ENCODE data around the gene ACTA2.
A peak's percentile ranks its signal among the peaks of the same experiment; 100 is the strongest.

ACTA2 gene

DNA sequence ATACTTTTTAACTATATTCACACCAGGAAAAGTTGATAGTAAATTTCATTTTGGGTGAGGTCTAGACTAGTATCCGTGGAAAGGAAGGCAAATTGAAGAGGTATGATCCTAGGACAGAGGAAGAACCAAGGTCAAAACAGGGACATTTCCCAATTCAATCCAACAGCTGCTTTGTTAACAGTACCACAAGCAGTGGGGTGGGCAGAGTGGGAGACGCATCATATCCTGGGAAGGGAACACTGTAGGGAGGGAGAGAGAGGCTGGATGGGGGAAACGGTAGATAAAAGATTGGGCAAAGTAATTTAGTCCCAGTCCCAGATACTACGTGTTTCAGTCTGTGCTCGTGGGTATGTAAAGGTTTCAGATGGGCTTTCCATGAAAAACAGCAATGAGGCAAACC lies 28.9 kb upstream of the ACTA2 start:
- no peak for DNase-seq

DNA sequence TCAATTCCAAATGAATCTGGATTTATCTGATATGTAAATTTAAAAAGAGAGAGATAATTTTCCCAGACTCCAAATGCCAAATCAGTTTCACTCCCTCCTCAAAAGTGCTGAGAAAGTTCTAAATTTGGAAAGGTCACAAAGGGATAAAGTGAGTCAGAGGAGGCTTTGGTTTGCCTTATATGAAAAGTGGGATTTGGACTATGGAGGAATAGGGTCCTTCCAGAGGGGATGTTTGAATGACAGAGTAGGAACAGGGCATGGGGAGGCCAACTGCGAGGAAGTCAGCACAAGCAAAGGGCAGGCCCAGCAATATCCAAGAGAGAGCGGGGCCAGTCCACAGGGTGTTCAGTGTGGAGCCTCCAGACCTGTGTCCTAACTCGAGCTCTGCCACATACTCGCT lies 28.2 kb upstream of the ACTA2 start:
- DNase-seq = no peak

DNA sequence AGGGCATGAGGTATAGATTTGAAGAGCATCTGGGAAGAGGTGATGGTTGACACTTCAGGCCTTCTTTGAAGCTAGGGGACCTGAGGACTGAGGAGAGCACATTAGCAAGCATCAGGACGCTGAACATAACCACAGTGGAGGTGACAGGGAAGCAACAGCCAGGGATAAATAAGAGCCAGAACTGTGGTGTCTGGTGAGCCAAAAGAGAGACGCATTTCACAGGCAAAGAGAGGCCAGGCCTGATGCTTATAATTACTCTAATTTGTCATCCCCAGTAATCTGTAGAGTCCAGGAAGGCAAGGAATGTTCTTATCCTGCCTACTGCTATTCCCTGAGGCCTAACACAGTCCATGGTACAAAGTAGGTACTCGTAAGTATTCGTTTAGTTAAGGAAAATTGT lies 27.7 kb upstream of the ACTA2 start:
- no peak for DNase-seq

DNA sequence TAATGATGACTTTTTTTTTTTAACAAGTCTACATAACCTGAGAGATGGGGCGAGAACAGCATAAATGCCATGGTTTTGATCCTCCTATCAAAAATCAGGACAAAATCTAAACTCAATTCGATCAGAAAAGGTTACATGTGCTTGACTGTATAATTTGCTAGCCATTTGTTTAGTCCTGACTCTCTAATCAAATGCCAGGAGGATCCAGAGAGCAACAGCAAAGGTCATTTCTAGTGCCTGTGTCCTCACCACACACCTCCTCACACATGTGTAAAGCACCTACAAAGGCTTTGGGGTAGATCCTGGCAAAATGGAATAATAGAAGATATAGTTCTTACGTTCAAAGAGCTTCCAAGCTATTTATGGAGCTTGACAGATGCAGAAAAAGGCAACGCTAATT lies 27.0 kb upstream of the ACTA2 start:
- no peak for DNase-seq

DNA sequence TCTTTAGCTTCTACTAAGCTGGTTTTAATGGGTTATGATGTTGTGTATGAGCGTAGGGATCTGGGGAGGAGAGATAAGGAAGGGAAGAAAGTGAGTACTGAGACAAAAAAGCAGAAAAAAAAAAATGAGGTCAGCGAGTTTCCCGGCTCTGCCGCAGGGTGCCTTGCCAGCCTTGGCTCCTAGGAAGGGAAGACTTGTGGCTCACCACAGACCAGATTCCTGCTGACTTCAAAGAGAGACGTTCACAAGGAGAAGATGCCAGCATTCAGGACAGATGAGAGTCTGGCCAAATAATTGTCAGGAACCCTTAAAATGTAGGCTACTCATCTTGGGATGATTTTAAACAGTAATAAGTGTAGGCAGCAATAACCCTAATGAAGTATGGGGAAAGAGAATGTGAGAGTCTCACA lies 26.6 kb upstream of the ACTA2 start:
- peak in 10 of 56 donors; percentile 5 to 23 (median 12) for DNase-seq

DNA sequence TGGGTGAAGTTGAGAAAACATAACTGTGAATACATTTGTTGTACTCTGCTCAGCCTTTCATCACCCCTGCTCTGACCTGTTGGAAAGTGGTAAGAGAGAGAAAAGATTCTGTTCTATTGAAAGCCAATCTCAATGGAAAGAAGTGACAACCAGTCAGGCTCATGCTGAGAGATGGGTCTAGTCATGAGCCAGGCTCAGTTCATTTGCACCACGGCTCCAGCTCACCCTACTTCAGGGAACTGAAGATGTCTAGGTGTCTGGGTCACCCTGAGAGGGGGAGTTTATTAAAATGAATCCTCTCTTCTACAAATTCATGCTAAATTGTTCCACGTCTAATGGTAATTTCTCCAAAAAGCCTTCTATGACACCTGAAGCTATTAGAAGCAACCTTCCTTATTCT lies 25.9 kb upstream of the ACTA2 start:
- DNase-seq = no peak

DNA sequence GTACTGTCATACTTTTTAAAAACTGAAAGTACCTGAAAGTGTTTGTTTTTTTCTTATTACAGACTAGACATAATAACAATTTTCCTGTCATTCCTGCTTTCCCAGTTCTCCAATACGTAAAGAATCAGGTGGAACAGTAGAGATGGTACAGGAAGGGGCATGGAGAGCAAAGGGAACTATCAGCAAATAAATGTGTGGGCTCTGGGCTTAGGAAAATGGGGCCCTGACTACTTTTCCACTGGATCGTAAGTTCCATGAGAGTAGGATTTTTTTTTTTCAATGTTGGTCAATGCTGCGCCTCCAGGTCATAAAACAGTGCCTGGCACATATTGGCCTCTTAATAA lies 22.8 kb upstream of the ACTA2 start:
- DNase-seq = no peak

DNA sequence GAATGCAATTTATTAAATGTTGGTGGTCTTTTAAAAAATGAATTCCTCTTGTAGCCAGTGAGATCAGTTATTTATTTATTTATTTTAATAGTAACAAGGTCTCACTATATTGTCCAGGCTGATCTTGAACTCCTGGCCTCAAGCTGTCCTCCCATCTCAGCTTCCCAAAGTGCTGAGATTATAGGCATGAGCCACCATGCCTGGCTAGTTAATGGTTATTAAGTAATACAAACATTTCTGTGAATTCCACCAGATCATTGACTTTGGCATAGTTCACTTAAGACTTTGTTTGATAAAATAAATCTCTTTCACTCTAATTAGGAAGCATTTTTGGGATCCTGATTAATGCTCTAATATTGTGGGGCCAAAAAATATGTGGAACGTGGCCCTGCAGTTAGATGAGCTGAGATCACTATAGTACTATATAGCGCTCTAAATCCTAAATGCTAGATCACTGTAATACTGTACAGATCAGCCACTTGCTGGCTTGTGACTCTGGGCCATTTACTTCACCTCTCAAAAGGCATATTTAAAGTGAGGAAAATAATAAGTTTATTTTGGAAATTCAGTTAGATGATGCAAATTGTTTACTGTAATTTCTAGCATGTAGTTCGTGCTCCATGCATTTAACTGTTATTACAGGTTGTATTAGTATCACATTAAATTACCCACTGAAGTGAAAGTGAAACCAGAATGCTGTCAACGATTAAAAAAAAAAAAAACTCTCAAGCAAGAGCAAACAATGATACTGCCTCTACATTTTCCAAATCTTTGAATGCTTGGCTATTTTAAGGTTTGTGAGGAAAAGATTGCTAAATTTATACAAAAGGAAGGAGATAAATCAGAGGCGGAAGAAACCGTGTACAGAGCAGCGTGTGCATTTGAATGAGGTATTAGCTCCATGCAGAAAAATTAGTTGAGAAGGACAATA lies 22.1 kb upstream of the ACTA2 start:
- DNase-seq = no peak

DNA sequence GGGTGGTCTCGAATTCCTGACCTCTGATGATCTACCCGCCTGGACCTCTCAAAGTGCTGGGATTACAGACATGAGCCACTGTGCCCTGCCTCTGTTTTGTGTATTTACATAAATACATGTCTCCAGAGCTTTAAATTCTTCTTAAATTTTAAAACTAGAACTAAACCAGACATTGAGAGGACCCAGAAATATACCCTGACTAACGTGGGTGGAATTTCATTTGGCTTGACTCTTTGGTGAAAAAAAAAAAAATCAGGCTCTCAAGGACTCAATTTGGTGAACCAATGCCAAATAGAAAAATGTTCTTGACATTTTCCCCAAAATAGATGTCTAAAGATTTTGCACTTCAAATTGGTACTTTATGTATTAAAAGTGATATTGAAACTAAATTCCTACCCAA lies 21.4 kb upstream of the ACTA2 start:
- DNase-seq = no peak

DNA sequence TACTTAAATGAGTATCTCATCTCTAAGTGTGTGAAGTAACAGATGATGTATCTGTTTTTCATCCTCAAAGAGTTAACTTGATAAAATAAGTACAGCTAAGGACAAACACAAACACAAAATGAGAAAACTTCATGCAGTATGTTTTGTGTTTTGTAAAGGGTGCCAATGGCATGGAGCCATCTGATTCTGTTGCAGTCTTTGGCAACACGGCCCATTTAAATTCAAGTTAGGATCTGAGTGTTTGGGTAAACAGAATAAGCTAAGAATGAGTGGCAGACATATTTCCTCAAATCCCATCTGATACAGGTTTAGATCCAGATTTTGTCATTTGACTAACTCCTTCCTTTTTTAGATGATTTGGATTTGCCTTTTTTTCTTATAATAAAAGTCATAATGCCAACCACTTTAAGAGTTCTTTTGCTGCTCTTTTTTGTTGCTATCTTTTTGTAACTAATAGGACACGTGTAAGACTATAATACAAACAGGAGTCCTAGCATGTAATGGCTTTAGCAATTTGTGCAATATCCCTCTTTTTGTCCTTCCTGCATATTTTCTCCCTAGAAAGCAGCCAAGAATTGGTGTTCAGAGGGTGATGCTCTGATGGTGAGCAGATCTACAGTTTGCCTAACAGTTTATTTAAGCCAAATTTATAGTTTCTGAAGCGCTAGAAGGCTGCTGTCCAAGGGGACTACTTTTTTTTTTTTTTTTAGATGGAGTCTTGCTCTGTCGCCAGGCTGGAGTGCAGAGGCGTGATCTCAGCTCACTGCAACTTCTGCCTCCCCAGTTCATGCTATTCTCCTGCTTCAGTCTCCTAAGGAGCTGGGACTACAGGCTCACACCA lies 18.9 kb upstream of the ACTA2 start:
- no peak for DNase-seq

DNA sequence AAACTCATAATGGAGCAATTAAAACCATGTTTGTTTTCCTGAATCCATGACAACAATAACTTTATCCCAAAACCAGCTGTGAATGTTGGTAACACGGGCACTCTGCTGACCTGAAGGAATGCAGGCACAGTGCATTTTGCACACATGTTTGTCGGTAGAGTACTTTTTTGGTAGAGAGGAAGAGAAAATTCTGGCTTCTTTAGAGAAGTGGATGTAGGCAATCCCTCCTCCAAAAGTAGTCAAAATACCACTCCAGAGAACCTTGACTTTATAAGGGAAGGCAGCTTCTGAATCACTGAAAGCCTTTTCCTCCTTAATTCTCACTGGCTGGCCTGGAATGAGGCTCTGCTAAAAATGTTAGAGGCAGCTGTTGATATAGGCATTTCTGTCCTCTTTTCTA lies 15.8 kb upstream of the ACTA2 start:
- no peak for DNase-seq

DNA sequence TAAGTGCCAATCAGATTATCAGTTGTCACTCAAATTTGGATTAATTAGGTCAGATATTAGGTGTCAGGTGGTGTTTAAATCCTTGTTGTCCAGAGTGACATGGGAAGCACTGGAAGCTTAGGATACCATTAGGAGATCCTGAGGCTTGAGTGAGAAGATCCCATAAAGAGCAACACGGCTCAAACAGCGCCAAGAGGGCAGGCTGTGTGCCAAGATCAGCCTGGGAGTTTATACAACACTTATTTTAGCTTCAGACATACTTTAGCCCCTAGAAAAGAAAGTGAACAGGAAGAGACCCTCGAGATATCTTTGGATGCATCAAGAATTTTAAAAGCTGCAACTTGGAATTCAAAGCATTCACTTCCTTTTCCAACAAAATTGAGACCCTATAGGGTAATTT lies 14.2 kb upstream of the ACTA2 start:
- no peak for DNase-seq

DNA sequence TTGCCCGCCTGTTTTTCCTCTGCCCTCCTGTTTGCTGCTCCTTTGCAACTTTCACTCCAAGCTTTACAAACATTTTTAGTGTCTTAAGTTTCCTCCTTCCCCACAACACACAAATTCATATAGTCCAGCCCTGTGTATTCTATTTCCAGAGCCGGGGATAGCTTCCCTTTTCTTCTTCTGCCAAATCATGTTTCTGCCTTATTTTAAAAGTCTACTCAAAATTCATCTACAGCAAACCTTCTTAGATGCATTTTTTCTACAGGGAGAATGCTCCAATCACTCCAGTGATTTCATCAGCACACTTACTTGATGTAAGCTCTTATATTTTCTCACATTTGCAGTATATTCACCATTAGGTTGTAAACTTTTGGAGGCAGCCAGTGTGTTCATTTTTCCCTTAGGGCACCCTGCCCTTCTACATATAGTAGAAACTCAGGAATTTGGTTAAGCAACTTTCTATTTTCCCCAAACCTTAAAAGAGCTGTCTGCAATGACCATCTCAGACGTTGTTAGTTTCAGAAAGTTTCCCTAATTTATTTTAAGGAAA lies 12.4 kb upstream of the ACTA2 start:
- DNase-seq = no peak

DNA sequence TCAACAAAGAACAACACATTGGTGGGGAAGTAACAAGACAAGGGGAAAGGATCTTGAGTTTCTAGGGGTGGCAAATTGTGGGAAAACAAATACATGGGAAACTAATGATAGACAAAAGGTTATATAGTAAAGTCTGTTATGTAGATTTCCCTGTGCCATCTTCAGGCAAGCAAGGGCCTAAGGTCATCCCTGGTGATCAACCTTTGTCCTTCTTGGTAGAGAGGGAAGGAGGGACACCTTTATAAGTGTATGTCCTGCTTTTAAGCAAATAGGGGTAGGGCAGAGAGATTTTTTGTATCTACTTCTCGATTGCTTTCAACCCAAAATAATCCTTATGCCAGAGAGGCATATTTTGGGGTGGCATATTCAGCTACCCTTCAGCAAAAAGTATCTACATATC lies 11.8 kb upstream of the ACTA2 start:
- no peak for DNase-seq

DNA sequence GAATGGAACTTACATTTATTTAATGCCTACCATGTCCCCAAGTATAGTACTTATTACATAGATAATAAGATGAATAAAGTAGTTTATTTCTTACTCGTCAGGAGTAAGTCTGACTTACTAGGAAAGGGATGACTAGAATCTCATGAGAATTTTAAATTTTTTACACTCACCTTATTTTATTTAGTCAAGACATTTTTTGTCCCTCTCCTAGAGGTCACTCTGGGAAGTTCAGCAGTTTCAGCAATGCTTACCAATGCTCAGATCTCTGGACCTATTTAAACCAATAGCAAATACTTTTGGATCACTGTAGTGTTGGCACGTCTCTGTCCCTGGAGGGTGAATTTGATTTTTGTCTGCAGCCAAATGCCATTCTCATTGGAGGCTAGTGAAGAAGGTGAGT lies 10.7 kb upstream of the ACTA2 start:
- no peak for DNase-seq

DNA sequence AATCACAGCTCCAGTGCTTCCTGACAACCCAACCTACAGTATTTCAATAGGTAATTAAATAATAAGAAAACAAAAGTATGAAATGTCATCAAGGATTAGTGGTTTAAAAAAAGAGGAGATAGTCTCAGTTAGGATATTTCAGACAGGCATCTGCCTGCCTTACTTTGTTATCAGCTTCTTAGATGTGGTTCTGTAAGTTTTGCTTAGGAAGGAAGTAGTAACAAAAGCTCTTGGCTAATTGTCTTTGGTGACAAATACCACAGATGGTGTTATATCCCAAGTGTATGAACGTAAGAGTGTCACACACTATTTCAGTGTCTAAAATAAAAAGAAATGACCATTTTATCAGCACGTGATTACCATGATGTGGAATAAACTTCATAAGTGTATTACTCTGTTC lies 9.8 kb upstream of the ACTA2 start:
- no peak for DNase-seq

DNA sequence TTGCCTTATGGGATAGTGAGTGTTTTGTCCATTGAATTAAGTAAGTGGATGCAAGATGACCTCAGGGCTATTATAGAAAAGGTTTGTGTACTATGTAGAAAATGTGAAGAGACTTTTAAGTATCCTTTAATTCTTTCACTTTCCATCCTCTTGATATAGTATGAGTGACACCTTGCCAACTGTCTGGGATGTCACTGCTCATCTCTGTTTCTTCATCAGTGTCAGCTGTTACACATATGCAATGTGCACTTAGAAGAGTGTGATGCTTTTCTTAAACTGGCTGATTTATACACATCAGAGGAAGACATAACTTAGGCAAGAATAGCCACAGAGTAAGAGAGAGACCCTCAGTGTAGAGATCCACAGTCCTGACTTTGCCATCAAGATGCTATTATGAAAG lies 8.7 kb upstream of the ACTA2 start:
- DNase-seq = no peak

DNA sequence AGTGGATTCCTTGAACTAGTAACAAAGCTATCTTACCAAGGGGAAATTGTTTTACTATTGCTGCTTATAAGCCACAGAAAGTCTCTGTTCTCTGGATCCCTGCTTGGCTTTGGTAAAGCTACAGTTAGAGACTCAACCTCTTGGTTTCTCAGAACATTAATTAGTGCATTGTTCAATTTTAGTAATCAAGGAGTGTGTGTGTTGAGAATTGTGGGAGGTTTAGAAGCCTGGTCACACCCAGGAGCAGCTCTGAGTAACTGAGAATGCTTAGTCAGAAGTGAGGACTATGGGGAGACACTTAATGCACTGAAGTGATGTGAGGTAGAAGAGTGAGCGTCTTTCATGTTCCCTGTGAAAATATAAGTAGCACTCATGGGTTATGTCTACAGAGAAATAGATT lies 8.2 kb upstream of the ACTA2 start:
- DNase-seq = no peak

DNA sequence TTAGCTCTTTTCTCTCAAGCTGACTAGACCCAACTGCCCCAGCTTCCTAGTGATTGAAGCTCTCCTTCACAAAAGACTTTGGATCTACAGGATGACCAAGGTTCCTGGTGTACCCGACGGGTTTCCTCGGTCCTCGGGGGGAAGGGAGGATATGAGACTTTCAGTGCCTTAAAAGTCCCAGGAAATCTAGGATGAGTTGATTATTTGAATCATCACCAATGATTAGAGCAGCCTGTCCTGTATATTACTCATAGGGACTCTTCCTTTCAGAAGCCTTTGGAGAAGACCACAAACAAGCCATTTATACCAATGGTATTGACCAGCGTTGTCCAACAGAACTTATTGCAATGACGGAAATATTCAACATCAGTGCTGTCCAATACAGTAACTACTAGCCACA lies 6.1 kb upstream of the ACTA2 start:
- no peak for DNase-seq

DNA sequence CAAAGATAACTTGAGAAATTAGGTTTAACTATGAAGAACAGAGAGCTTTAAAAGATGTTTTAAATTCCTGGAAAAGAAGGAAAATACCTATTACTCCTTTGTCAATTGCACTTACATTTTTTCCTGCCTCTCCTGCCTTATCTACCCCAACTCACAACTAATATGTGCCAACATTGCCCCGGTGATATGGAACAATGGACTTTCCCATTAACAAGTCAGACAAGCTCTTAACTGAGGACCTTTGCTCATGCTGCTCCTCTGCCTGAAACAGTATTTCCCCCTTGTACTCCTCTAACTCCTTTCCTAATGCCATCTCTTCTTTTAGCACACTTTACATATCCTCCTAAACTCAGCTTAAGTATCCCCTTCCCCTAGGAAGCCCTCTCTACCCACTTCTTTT lies 4.8 kb upstream of the ACTA2 start:
- DNase-seq = no peak

DNA sequence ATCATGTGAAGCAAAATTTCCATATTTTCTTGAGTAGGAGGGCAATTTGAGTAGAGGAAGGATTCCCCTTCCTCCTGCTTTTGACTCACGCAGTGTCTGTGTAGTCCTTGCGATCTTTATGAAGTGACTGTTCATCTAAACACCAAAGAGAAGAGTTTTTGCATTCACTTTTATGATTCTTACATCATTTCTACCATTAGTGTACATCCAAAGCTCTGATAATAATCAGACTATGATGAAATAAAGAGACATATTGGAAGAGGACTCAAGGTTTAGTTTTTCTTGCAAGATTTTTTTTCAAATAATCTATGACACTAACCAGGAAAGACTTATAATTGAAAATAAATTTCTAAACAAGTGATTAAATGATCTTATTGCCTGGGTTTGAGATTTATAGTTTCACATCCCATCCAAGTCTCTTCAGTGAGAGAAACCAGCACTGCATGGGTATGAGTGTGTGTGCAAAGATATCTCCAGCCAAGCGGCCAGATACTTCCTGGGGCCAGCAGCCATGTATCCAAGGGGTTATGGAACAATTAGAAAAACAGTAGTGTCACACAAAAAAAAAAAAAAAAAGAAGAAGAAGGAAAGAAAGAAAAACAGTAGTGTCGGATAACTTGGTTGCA lies 2.0 kb upstream of the ACTA2 start:
- DNase-seq = no peak

DNA sequence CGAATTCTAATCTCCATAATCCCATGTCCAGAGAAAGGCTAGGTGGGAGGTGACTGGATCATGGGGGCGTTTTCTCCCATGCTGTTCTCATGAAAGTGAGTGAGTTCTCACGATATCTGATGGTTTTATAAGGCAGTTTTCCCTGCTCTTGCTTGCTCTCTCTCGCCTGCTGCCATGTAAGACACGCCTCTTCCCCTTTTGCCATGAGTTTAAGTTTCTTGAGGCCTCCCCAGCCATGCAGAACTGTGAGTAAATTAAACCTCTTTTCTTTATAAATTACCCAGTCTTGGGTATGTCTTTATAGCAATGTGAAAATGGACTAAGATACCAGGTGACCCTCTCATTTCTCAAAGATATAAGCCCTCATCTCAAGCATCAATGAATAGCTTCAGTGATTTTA lies 1.1 kb upstream of the ACTA2 start:
- no peak for DNase-seq
